H9 (cell line): Measurements from ENCODE around the gene PPIL6. TPM values are rescaled to one million over a fixed set of nuclear protein-coding genes. Genes with fewer than 3 reads are reported as not detected.

Experiments
- DNase-seq: peaks from one replicate; pipeline ENCODE4 v3.0.0-alpha.2; 2017
- H2AFZ ChIP-seq: one replicate; pipeline ENCODE4 v1.6.1; 2013; ENCODE audit warnings: mild to moderate bottlenecking, low read length, control low read depth, moderate library complexity
- H2AK5ac ChIP-seq: 2 replicates; pipeline ENCODE4 v1.6.1; 2013; ENCODE audit warnings: low read length, control low read depth, mixed read lengths; ENCODE audit not compliant: insufficient read length
- H2BK120ac ChIP-seq: one replicate; pipeline ENCODE4 v1.6.1; 2013; ENCODE audit warnings: low read depth, mild to moderate bottlenecking, low read length, control low read depth, inconsistent platforms; ENCODE audit not compliant: poor library complexity, severe bottlenecking
- H2BK12ac ChIP-seq: 2 replicates; pipeline ENCODE4 v1.6.1; 2013; ENCODE audit warnings: low read length, control low read depth, mixed read lengths, low read depth; ENCODE audit not compliant: insufficient read length
- H2BK15ac ChIP-seq: 2 replicates; pipeline ENCODE4 v1.6.1; 2013; ENCODE audit warnings: low read depth, low read length, control low read depth
- H2BK20ac ChIP-seq: one replicate; pipeline ENCODE4 v1.6.1; 2013; ENCODE audit warnings: low read depth, mild to moderate bottlenecking, low read length, control low read depth, inconsistent platforms; ENCODE audit not compliant: poor library complexity, severe bottlenecking
- H2BK5ac ChIP-seq: 2 replicates; pipeline ENCODE4 v1.6.1; 2013; ENCODE audit warnings: low read length, control low read depth, mixed read lengths; ENCODE audit not compliant: insufficient read length
- H3K14ac ChIP-seq: 2 replicates; pipeline ENCODE4 v1.6.1; 2013; ENCODE audit warnings: low read length, control low read depth; ENCODE audit not compliant: insufficient read depth
- H3K18ac ChIP-seq: 2 replicates; pipeline ENCODE4 v1.6.1; 2013; ENCODE audit warnings: low read depth, mild to moderate bottlenecking, mixed read lengths, low read length, control low read depth; ENCODE audit not compliant: insufficient read length
- H3K23ac ChIP-seq: 2 replicates; pipeline ENCODE4 v1.6.1; 2013; ENCODE audit warnings: low read length, control low read depth, mixed read lengths, low read depth; ENCODE audit not compliant: insufficient read length
- H3K23me2 ChIP-seq: 2 replicates; pipeline ENCODE4 v1.6.1; 2013; ENCODE audit warnings: low read depth, mild to moderate bottlenecking, mixed read lengths, low read length, control low read depth; ENCODE audit not compliant: insufficient read length, poor library complexity, severe bottlenecking
- H3K27ac ChIP-seq: 2 replicates; pipeline ENCODE4 v1.5.1; 2013; ENCODE audit warnings: low read length, control low read depth, mixed read lengths, low read depth; ENCODE audit not compliant: insufficient read length
- H3K27me3 ChIP-seq: 2 replicates; pipeline ENCODE4 v1.6.1; 2013; ENCODE audit warnings: low read length, control low read depth, inconsistent platforms; ENCODE audit not compliant: insufficient read depth
- H3K4ac ChIP-seq: 2 replicates; pipeline ENCODE4 v1.6.1; 2013; ENCODE audit warnings: low read depth, mild to moderate bottlenecking, control low read depth, inconsistent platforms, low read length, moderate library complexity
- H3K4me1 ChIP-seq: 2 replicates; pipeline ENCODE4 v1.6.1; 2013; ENCODE audit warnings: low read length, control low read depth, inconsistent platforms; ENCODE audit not compliant: insufficient read depth
- H3K4me2 ChIP-seq: 2 replicates; pipeline ENCODE4 v1.6.1; 2013; ENCODE audit warnings: low read length, control low read depth, mixed read lengths; ENCODE audit not compliant: insufficient read length, insufficient read depth
- H3K56ac ChIP-seq: 2 replicates; pipeline ENCODE4 v1.6.1; 2013; ENCODE audit warnings: low read depth, mild to moderate bottlenecking, mixed read lengths, low read length, control low read depth; ENCODE audit not compliant: insufficient read length
- H3K79me1 ChIP-seq: 2 replicates; pipeline ENCODE4 v1.6.1; 2013; ENCODE audit warnings: low read depth, mild to moderate bottlenecking, moderate library complexity, low read length, control low read depth, inconsistent platforms; ENCODE audit not compliant: insufficient read depth, poor library complexity, severe bottlenecking
- H3K79me2 ChIP-seq: 2 replicates; pipeline ENCODE4 v1.6.1; 2013; ENCODE audit warnings: low read length, control low read depth, inconsistent platforms; ENCODE audit not compliant: insufficient read depth
- H3K9ac ChIP-seq: 2 replicates; pipeline ENCODE4 v1.6.1; 2013; ENCODE audit warnings: low read length, control low read depth, mixed read lengths; ENCODE audit not compliant: insufficient read length; ENCODE audit errors: extremely low read depth
- H3K9me3 ChIP-seq: one replicate; pipeline ENCODE4 v1.6.1; 2013; ENCODE audit warnings: low read depth, low read length, inconsistent platforms; ENCODE audit not compliant: control insufficient read depth
- H3T11ph ChIP-seq: one replicate; pipeline ENCODE4 v1.6.1; 2013; ENCODE audit warnings: mild to moderate bottlenecking, low read length, control low read depth, inconsistent platforms
- H4K20me1 ChIP-seq: one replicate; pipeline ENCODE4 v1.6.1; 2013; ENCODE audit not compliant: control insufficient read depth, insufficient read length, insufficient read depth
- H4K5ac ChIP-seq: 2 replicates; pipeline ENCODE4 v1.6.1; 2013; ENCODE audit warnings: low read depth, mild to moderate bottlenecking, mixed read lengths, low read length, control low read depth; ENCODE audit not compliant: insufficient read length
- H4K8ac ChIP-seq: replicated peaks from 2 replicates; pipeline ENCODE4 v1.6.1; 2013; ENCODE audit warnings: low read length, control low read depth, mixed read lengths, low read depth; ENCODE audit not compliant: insufficient read length
- H4K91ac ChIP-seq: 2 replicates; pipeline ENCODE4 v1.6.1; 2013; ENCODE audit warnings: low read depth, mild to moderate bottlenecking, moderate library complexity, mixed read lengths, low read length, control low read depth; ENCODE audit not compliant: insufficient read length
- H3K27ac Mint-ChIP-seq, 3 experiments: 2 replicates in 2 of 3; 3 replicates in 1 of 3; pipeline ENCODE4 v1.8.0; 2020 to 2021; ENCODE audit warnings: mixed read lengths in 3 of 3, mild to moderate bottlenecking in 1 of 3, moderate library complexity in 1 of 3
- H3K27me3 Mint-ChIP-seq: 2 replicates; pipeline ENCODE4 v1.8.0; 2021; ENCODE audit warnings: low read depth, mild to moderate bottlenecking, moderate library complexity, mixed read lengths
- H3K36me3 Mint-ChIP-seq, 3 experiments: 2 replicates in 2 of 3; 3 replicates in 1 of 3; pipeline ENCODE4 v1.8.0; 2020 to 2021; ENCODE audit warnings: low read depth in 3 of 3, mixed read lengths in 3 of 3; ENCODE audit not compliant: insufficient read depth in 1 of 3
- H3K4me1 Mint-ChIP-seq, 2 experiments: 2 replicates each; pipeline ENCODE4 v1.8.0; 2020; ENCODE audit warnings: mixed read lengths in 2 of 2
- H3K4me3 Mint-ChIP-seq, 2 experiments: 2 replicates in 1 of 2; 3 replicates in 1 of 2; pipeline ENCODE4 v1.8.0; 2020 to 2021; ENCODE audit warnings: mild to moderate bottlenecking in 2 of 2, mixed read lengths in 2 of 2, moderate library complexity in 1 of 2
- H3K9me3 Mint-ChIP-seq, 2 experiments: 2 replicates in 1 of 2; 3 replicates in 1 of 2; pipeline ENCODE4 v1.8.0; 2020; ENCODE audit warnings: mild to moderate bottlenecking in 2 of 2, mixed read lengths in 2 of 2, moderate library complexity in 1 of 2
- WGBS: extraction: QIAGEN DNeasy Blood & Tissue Kit; methylation state at CpG from one replicate; pipeline ENCODE4 v1.1.7; 2013; ENCODE audit warnings: missing lambda C conversion rate, low lambda C conversion rate, mixed read lengths; ENCODE audit not compliant: insufficient read length; ENCODE audit errors: extremely low coverage; 5-methylcytosine and 5-hydroxymethylcytosine counted together
- total RNA-seq: library from RNA; stranded (reverse); gene quantifications from 2 replicates; pipeline ENCODE4 v1.2.1, GENCODE V29; 2021
- TF ChIP-seq, protein P1 (sequence below): fragments of 200-600 bp; sonication (generic); conservative IDR thresholded peaks from 3 replicates; pipeline ENCODE4 v1.8.0; 2021; ENCODE audit warnings: antibody characterized with exemption, mild to moderate bottlenecking

The PPIL6 gene
- total RNA-seq, 1 experiment from 2014 or later = 1.0 TPM

DNA sequence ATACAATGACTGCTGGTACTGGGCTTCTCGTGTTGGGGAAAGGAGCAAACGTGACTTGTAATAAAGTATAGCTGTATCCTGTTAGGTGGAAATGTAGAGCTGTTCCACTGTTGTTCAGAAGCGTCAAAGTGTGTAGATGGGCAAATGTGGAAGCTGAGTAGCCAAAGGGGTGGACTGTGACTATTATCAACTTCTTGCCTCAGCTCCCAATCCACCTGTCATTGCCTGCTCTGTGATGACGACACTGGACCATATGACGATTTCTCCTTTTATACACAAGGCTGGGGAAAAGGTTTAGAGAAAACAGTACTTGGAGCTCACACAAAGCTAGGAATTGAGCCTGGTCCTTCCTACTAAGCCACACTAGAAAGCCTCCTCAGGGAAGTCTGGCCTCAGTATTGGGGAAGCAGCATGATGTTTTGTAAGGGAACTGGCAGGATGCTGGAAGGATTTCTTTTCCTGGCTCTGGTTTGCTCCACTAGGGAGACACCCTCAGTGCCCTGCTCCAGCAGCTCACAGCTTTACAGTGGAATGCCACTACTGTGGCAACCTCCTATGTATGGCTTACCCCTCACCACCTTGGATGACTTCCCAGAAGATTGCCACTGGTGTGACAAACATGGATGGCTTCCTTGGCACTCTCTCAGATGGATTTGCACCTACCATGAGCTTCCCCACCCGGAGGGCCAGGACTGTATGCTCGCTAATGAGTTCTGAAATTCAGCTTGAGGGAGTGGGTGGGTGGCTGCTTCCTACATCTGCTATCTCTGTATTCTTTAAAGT, 78.1 kb downstream of the PPIL6 start:
- H3K27me3 ChIP-seq = no peaks in the 10 kb centered on the region
- no peaks in the 10 kb centered on the region for H3K23me2 ChIP-seq
- no peaks in the 10 kb centered on the region for H3K79me2 ChIP-seq
- H3K9me3 ChIP-seq = no peaks in the 10 kb centered on the region
- H3K4me1 ChIP-seq = no peaks in the 10 kb centered on the region
- H2AFZ ChIP-seq = no peak overlapping the region
- Mint-ChIP-seq H3K9me3 (peaks cover 0 to 5% of the 10 kb centered on the region in 2 experiments; a peak in 4 of 5 replicates), H3K27me3 (no peaks in the 10 kb centered on the region), H3K4me1 (no peaks in the 10 kb centered on the region), H3K27ac (peak overlapping the region in 1 of 3 experiments; percentile 57; a peak in 1 of 7 replicates), H3K4me3 (no peak overlapping the region), H3K36me3 (peaks cover 74 to 90% (median 76%) of the 10 kb centered on the region in 3 experiments)
- H3K9ac ChIP-seq = no peak overlapping the region
- no peak overlapping the region for H3K4ac ChIP-seq
- no peak overlapping the region for H2BK15ac ChIP-seq
- no peak overlapping the region for H2BK5ac ChIP-seq
- H4K5ac ChIP-seq = no peak overlapping the region
- no peak overlapping the region for H3K27ac ChIP-seq
- H3K23ac ChIP-seq = no peak overlapping the region
- no peak overlapping the region for H4K8ac ChIP-seq
- H3K4me2 ChIP-seq = no peak overlapping the region
- no peak overlapping the region for H2BK20ac ChIP-seq
- TF ChIP-seq, protein P1, sequence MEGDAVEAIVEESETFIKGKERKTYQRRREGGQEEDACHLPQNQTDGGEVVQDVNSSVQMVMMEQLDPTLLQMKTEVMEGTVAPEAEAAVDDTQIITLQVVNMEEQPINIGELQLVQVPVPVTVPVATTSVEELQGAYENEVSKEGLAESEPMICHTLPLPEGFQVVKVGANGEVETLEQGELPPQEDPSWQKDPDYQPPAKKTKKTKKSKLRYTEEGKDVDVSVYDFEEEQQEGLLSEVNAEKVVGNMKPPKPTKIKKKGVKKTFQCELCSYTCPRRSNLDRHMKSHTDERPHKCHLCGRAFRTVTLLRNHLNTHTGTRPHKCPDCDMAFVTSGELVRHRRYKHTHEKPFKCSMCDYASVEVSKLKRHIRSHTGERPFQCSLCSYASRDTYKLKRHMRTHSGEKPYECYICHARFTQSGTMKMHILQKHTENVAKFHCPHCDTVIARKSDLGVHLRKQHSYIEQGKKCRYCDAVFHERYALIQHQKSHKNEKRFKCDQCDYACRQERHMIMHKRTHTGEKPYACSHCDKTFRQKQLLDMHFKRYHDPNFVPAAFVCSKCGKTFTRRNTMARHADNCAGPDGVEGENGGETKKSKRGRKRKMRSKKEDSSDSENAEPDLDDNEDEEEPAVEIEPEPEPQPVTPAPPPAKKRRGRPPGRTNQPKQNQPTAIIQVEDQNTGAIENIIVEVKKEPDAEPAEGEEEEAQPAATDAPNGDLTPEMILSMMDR = no peak
- no peak overlapping the region for H3K18ac ChIP-seq
- no peaks in the 10 kb centered on the region for H3K79me1 ChIP-seq
- no peak overlapping the region for H2AK5ac ChIP-seq
- H3T11ph ChIP-seq = no peak overlapping the region
- H4K20me1 ChIP-seq = no peaks in the 10 kb centered on the region
- no peak for DNase-seq
- no peak overlapping the region for H2BK120ac ChIP-seq
- no peak overlapping the region for H4K91ac ChIP-seq
- no peak overlapping the region for H2BK12ac ChIP-seq
- no peak overlapping the region for H3K56ac ChIP-seq
- WGBS = no CpG with 5 or more reads among the region's 7 CpGs
- H3K14ac ChIP-seq = no peak overlapping the region
